NOMO-1 treated with DMSO at 0.1 percent for 48 hours (cell line): Measurements from ENCODE around the gene FUBP3.
A peak's percentile ranks its signal among the peaks of the same experiment; 100 is the strongest.

Experiments used
- DNase-seq: peaks from one replicate; lab custom pipeline; 2025; ENCODE audit not compliant: unreplicated experiment; lab: John Stamatoyannopoulos, UW

FUBP3 gene

DNA sequence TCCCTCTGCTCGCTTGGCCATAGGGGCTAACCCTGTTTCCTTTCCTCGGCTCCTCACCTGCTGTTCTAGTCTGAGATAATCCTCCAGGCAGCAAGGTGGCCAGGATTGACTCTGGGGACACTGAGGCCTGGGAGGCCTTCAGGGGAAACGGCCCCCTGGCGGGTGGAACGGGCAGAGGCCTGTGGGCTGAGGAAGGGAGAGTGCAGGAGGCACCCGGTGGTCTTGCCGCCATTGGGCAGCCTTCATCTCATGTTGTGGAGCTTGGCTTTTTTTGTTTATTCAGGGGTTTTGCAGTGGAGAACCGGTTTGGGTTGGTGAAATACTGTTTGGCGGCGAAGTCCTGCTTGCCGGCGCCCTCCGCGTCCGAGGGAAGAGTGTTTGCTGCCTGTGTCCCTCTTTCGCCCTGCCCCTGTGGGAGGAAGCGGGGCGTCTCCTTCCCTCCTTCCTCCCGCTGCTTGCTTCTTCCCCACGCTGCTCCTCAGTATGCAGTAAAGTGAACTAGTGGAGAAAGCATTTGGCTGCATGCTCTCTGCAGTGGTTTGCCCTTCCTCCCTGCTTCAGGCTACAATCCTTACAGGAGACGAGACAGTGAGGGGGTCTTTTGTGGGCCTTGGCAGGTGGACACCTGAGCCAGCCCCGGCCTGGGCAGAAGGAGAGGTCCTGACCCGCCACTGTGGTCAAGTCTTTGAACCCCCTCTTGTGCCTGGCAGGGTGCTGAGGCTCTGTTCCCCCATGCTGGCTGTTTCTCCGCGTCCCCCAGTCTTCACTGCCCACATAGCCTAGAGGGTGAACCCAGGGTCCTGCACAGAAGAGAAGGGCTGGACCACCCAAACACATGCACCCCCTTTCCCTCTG, 54.2 kb downstream of the FUBP3 start:
- no peak for DNase-seq

DNA sequence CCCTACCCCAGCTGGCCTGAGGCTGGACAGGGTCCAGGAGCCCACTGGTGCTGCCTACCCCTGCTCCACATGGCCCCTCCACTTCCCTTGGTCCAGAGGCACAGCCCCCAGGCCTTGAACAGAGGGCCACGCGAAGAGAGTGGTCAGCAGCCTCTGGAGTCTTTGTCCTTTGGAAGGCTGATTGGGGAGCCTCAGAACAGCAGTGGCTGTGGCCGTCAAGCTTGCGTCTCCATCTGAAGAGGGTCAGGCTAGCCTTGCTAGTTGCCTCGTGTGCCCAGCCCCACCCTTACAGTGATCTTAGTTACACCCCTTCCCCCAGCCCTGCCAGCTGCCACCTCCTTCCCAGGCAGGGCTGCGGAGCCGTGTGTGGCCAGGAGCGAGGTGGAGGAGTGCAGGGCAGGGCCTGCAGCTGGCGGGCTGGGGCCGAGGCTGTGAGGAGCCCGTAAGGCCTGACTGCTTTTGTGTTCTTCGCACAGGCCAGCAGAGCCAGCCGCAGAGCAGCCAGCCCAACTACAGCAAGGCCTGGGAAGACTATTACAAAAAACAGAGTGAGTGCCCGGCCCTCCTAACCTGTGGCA, 54.9 kb downstream of the FUBP3 start:
- no peak for DNase-seq

DNA sequence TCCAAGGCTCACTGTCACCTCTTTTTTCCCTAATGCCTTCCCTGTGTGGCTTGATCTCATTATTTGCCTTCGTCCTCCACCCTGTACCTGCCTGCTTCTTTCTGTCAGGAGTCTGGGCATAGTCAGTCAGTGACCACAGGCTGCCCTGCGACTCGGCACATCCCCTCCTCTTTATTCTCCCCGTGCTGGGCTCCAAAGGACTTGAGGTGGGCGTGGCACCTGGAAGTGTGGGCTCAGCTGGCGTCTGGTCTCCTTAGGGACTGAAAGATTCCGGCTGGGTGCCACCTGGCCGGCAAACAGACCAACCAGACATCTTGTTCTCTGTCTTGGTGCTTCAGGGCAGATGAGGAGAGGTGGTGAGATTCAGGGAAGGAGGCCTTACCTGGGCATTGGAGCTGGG, 55.4 kb downstream of the FUBP3 start:
- no peak for DNase-seq

DNA sequence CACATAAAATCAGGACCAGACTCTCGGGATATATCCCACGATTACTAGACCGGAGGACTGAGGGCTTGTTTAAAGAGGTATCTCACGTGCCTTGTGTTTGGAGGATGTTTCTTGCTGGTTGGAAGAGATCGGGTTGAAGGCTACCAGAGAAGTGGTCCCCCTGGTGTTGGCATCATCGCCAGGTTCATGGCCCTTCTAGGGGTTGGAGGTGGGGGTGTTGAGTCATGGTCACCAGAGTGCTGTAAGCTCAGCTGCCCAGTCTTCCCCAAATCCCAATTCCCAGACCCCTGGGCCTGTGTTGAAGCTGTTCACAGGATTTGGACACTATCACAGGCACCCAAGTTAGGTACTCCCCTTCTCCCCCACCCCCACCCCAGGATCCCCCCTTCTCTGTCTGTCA, 55.9 kb downstream of the FUBP3 start:
- DNase-seq: no peak

DNA sequence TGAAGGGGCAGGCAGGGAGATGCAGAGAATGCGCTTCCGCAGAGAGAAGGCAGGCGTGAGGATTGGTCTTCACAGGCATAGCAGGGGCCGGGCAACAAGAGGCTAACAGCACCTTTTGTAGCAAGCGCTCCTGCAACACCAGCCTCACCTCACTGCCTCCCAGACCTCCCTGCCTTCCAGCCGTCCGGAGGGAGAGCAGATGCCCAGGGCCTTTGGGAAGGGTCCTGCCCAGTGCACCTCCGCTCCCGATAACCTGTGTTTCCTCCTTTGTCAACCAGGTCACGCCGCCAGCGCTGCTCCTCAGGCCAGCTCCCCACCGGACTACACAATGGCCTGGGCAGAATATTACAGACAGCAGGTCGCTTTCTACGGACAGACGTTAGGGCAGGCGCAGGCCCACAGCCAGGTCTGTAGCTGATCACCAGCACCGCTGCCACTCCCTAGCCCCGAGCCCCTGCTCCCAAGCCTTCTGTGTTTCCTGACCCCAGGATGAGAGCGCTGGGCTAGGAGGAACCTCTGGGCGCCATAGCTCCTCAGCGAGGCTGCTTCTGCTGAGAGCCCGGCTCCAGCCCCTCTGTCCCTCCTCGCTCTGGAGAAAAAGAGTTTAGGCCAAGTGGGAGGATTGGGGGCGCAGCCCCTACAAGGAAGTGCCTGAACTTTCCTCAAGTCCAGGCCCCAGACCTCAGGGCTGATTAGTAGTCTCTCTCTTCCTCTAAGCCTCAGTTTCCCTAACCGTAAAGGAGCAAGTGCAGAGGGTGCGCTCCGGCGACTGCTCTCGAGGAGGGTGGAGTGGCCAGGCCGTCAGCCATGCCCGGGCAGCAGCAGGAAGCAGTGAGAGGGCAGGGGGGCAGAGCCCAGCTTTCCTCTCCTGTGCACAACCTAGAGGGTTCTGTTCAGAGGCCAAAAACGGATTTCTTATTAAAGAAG, 56.6 kb downstream of the FUBP3 start:
- DNase-seq: no peak

DNA sequence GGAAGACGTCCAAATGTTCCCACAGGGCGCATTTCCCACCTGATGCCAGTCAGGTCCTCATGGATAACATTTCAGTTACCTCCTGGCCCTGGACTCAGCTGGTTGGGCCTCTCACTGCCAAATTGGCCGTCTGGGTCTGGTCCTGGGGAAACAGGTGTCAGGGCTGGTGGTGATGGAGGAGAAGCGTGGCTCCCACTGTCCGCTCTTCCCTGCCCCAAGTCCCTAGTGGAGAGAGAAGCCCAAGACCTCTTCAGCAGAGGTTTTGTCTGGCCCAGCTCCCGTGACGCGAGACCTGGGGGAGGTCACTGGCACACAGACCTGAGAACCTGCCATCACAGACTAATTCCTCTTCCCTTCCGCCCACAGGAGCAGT, 57.3 kb downstream of the FUBP3 start:
- no peak for DNase-seq

DNA sequence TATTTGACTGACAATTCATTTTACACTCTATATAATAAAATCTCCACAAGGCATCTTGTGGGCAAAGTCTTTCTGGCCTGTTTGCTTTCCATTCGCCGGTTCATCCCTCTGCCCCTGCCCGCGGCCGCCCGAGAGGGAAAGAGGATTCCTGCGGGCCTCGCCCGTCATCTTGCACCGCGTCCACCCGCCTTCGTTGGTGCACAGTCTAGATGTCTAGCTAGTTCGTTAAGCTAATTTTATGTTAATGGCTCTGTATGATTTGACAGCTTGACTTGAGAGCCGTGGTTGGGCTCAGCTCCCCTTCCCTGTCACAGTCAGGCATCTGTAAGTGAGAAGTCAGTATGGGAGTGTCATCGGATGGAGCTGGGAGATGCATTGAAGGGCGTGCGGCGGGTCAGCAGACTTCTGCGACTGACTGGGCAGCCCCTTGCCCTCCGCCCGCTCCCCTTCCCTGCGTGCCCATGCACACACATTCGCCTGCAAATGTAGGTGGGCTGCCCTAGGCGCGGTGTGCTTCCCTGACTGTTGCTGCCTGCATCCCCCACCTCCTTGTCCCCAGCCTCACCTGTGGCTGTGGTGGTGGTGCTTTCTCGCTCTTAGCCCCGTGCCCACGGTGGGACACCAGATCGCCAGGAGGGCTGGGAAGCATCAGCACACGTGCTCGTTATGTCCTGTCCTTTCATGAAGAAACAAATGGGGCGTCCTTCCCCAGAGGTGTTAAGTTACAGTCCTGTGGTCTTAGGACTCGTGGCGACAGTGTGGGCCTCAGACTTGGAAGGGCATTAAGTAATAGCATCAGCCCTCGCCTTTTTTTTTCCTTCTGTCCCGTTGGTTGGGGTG, 59.1 kb downstream of the FUBP3 start:
- DNase-seq: no peak

DNA sequence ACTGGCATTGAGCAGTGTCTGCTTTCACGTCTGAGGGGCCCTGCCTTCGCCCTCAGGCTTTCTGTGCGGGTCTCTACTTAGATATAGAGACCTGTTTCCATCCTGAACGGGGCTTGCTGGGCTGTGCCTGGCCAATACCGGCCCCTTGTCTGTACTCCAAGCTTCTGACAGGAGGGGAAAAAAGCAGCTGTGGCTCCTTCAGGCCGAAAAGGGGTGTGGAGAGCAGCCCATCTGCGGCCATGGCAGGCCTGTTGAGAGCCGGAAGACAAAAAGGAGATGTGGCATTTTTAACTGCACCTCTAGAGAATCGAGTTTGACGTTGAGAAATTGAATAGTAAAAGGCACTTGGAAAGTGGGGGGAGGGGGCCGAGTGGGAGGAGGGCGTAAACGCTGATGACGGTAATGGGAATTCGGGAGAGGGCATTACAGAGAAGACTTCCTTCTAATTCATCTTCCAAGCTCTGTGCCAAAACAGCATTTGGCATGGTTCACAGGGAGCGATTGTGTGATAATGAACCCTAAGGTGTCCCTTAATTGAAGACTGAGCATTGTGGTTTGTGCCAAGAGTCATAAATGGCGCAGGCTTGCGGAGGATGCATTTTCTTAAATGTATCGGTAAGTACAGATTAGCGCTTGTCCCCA, 59.9 kb downstream of the FUBP3 start:
- DNase-seq: peak; percentile 69

DNA sequence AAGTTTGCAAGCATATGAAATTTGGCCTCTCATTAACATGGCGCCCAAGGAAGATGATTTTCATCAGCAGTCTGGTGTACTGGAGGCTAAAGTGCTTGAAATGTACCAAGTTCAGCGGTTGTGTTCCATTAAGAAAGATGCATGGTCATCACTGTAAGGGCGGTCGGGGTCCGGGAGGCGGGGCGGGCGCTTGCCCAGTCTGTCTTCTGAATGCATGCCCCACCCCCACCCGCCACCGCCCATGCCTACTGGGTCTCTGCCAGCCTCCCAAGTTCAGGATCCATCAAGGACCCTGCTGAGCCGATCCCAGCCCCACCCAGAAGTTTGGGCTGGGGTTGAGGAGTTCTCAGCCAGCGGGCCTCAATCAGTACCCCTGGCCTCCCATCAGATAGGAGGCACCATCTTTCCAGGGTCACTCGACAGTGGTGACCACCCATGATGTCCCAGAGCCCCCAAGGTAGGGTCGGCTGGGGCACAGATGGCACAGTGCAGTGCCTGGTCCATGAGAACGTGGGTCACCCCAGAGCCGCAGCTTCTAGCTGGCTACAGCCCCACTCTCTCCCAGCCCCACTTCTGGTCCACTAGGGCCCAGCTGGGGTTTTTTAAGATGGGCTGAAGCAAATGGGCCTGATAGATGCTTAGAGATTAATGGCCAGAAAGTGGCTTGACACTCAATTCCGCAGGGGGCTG, 60.6 kb downstream of the FUBP3 start:
- DNase-seq: no peak

DNA sequence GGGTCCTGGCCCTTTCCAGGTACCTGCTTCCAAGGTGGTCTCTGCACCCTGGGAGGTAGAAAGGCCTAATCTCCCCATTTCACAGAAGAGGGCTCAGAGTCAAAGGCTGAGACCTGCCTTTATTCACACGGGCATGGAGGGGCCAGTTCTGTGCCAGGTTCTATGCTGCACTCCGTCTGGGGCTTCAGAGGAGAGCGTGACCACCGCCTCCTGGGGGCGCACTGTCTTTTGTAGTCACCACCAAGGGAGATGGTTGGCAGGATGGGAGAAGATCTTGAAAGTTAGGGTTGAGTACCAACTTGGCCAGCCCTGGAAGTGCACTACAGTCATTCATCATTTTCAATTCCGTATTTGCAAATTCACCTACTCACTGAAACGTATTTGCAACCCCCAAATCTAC, 61.3 kb downstream of the FUBP3 start:
- DNase-seq: no peak

DNA sequence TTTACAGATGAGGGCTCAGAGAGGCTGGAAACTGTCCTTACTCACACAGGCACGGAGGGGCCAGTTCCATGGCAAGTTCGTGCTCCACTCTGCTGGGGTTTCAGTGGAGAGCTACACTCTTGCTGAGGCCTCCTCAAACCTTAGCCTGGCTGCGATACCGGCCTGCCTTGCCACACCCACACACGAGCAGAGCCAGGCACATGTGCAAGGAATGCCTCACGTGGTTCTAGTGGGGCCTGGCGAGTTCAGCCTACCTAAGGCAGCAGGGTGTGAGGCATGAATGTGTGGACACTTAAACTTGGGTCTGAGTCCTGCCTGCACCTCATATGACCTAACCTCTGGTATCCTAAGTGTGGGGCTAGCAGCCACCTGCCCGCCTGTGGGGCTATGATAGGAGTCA, 63.5 kb downstream of the FUBP3 start:
- DNase-seq: no peak

DNA sequence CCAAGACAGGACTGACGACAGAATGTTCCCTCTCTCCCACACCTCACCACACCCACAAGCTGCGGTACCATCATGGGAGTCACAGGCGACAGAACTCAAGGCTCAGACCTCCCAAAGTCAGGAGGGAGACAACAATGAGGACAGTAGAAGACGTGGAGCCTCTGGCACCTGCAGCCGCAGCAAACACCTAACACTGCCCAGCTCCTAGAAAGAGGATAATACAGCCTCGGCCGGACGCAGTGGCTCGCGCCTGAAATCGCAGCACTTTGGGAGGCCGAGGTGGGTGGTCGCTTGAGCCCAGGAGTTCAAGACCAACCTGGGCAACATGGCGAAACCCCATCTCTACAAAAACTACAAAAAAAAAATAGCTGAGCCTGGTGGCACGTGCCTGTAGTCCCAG, 71.8 kb downstream of the FUBP3 start:
- no peak for DNase-seq

DNA sequence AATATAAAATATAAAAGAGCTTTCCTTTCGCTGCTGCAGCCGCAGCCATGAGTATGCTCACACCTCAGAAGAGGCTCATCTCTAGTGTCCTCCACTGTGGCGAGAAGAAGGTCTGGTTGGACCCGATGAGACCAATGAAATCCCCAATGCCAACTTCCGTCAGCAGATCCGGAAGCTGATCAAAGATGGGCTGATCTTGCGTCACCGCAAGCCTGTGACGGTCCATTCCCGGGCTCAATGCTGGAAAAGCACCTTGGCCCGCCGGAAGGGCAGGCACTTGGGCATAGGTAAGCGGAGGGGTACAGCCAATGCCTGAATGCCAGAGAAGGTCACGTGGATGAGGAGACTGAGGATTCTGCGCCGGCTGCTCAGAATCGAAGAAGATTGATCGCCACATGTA, 72.4 kb downstream of the FUBP3 start:
- DNase-seq: no peak

DNA sequence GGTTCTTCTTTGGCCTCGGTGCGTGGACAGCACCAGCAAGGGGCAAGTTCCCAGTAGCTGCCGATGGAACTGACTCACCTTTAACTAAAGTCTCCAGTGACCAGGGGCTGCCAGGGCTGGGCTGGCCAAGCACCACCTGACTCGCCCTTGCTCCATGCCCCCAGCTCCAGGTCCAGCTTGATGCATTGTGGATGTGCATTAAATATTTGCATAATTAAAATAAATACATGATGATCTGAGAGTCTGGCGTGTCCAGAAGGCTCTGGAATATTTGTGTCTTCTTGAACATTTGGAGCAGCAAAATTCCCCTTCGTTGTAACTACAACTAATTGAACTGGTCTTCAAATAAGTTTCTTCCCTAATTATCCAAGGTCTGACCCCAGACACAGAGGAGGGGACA, 75.5 kb downstream of the FUBP3 start:
- DNase-seq: no peak

DNA sequence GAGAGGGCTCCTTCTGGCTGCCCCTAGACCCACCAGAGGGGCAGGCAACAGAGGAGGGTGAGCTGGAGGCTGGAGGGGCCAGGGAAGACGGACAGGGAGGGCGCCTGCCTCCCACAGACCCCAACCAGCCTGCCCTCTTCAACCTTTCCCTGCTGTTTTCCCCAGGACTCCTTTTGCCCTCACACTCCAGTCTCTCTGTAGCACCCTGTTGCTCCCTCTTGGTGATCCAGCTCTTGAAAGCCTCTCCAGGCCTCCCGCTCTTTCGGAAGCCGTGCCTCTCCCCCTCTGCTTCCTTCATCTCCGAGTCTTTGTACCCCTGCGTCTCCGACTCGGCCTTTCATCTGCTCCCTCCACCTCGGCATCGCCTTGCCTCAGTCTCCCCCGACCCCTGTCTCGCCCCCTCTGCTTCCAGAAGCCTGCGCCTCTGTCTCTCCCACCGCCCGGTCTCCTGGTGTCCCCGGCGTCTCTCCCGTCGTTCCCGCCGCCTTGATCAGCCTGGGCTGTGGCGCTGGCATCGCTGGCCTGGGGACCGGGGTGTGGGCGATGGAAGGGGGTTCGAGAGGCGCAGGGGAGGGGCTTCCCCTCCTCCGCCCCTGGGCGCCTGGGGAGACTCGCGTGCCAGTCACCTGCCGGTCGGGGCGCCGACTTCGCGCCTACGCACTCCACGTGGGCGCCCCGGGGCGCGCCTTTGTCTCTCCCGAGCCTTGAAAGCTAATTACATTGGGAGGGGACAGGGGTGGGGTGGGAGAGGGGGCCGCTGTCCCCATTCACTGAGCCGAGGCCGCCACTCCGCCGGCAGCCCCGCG, 79.7 kb downstream of the FUBP3 start:
- no peak for DNase-seq

DNA sequence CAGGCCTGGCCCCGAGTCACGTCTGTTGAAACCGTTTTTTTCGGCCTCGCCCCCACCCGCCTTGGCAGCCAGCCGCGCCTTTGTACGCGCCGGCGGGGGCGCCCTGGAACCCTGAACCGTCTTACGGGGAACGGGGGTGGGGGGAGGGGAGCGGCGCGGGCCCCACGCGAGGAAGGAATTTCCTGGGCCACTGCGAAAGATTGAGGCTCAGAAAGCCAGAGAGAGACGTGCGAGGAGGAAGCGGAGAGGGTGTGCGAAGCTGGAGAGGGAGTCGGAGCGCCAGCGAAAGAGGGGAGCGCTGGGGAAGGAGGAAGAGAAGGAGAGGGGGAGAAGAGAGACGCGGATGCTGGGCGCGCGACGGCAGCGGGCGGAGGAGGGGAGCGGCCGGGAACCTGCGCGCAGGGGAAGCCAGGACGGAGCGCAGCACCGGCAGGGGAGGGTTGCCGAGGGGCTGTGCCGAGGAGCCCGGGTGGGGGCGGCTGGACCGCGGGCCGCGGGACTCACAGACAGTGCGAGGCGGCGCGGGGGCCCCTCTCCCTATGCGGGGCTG, 80.4 kb downstream of the FUBP3 start:
- DNase-seq: no peak

DNA sequence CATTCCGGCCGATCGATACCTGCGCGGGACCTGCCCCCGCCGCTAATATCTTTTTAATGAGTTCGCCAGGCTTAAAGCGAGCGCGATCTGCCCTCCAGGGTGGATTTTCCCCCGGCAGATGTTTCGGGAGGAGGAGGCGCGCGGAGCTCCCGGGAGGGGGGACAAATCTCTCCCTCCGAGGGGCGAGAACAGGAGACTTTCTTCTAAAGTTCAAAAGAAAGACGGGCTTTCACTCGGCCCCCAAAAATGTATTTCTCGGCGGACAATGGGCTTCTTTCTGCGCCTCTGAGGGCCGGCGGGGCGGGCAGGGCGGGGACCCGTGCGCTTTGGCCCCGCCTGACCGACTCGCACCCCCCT, 80.9 kb downstream of the FUBP3 start:
- no peak for DNase-seq

DNA sequence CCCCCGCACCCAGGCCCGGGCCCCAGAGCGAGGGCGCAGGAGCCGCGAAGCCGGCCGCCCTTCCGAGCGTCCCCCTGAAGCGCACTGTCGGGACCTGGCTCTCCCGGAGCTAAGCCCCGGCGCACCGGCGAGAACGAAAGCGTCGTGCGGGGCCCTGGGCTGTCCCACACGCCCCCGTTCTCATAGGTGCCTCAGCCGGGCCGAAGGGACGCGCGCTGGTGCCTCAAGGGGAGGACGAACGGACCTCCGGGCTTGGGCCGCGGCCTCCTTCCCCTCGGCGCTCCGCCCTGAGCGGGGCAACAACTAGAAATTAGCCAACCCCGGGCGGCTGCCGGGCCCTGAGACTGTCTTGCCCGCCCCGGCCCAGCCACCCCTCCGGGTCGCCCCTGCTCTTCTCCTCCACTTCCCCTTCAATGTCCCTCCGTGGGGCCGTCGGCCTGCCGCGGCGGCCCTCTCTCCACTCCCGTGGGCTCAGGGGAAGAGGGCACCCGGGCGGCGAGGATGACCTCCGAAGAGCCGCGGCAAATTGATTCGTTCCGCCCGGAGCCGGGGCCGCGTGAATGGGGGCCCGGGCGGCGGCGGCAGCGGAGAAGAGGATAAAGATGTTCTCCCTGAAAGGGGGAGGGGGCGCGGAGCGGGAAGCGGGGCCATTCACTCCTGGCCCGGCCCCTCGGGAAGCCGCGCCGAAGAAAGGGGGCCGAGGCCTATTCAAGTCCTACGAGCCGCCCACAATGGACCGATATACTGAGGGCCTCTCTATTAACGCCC, 81.5 kb downstream of the FUBP3 start:
- DNase-seq: no peak
